ENCODE measurements around the gene UCK1.

UCK1 gene

GRCh38 chr9:131530920-131531832, at the start of gene UCK1:
Gene UCK1 (minus strand): TSS chr9:131531263. CDS start chr9:131531174, 89 bp downstream.
- DNase-seq (ENCODE audit: low read depth in 2 of 2): peak; percentile 52 to 61

DNA sequence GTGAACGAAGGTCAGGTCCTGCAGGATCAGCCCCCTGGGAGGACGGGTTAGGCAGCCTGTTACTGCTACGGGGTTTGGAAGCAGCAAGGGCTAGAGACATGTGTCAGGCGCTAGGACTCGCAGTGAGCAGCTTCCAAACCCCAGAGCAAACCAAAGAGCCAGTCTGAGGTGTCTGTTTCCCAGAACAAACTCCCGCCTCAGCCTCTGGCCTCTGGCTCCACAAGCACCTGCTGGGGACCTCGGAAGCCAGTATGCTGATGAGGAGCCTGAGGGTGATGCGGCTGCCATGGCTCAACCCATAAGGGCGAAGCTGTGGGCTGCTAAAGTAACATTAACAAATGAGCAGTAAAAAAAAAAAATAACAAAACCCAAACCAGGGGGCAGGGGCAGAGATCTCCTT, 49.3 kb upstream of the UCK1 start:
- no peak for DNase-seq (ENCODE audit: low read depth in 2 of 2)

DNA sequence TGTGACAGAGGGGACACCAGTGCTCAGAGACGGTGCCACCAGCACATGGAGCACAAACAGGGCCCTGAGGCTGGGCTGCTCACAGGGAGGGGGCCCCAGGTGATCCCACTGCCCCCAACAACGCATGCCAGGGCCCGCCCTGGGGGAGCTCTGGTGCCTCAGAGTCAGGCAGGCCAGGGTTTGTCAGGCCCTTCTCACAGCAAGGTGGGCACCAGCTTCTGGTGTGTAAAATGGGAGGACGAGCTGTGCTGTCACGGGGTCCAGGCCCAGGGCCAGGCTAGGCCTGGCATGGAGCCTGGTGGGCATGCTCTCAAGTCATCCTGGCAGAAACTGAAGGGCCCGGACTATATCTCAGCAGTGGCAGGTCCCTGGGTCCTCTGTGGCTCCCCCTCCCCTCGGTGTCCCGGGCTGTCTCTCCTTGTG, 48.7 kb upstream of the UCK1 start:
- no peak for DNase-seq (ENCODE audit: low read depth in 2 of 2)

GRCh38 chr9:131578731-131579504, 47.9 kb upstream of the UCK1 start:
- DNase-seq (ENCODE audit: low read depth in 2 of 2): peak; percentile 17 to 20

DNA sequence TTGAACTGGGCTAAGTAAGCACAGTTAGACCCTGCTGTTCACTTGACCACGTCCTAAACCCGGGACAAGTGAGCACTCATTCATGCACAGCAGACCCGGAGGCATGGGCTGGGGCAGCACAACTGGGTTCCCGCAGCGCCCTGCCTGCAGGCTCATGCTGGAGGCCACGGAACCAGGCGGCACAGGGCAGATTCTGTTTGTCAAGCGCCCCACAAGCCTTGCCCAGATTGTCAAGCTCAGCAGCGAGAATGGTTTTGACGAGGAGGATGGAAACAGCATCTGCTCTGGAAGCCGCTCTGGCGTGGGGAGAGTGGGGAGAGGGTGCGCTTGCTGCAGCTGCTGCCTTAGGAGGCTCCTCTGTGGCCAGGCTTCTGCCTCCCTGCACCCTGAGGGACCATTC, 47.0 kb upstream of the UCK1 start:
- no peak for DNase-seq (ENCODE audit: low read depth in 2 of 2)

GRCh38 chr9:131577005-131578000, 46.2 kb upstream of the UCK1 start:
- DNase-seq (ENCODE audit: low read depth in 2 of 2): no peak

DNA sequence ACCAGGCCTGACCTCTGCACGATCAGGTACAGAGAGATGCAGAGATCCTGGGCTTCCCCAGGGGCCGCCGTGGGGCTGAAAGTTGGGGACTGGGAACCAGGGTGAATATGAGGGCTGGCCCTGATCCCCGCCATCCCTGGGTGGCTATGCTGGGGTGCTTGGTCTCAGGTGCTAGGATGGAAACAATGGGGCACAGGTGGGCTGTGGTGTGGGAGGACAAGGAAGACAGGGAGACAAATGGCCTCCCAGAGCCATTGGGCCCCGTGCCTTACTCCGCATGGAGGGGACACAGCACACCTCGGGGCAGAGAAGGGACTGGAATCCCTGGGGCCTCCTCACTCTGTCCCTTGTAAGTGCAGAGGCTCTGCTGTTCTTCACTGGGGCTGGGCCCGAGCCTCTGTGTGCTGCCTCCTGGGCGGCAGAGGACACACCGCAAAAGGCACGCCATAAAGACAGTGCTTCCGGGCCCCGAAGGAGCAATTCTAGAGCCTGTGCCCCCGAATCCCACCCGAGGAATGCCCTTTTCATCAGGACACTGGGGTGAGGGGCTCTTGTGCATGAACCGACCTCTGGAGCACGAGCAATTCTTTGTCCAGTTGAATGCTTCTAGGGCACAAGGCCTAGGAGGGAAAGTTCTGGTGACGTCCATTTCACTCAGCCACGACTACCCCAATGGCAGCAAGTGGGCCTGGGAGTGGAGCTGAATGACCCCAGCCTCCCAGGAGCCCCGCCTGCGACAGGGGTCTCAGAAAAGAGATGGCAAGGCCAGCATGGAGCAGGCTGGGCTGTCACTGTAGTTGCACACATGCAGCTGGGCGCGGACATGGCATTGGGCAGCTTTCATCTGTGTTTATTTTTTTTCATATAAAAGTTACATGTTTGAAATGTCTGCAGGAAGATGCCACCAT, 45.1 kb upstream of the UCK1 start:
- DNase-seq (ENCODE audit: low read depth in 2 of 2): no peak

GRCh38 chr9:131574730-131575640, 43.9 kb upstream of the UCK1 start:
- no peak for DNase-seq (ENCODE audit: low read depth in 2 of 2)

GRCh38 chr9:131567910-131568309, 36.8 kb upstream of the UCK1 start:
- DNase-seq (ENCODE audit: low read depth in 2 of 2): no peak

GRCh38 chr9:131566158-131566557, 35.1 kb upstream of the UCK1 start:
- DNase-seq (ENCODE audit: low read depth in 2 of 2): no peak

GRCh38 chr9:131565369-131565768, 34.3 kb upstream of the UCK1 start:
- DNase-seq (ENCODE audit: low read depth in 2 of 2): no peak

GRCh38 chr9:131562032-131562959, 31.2 kb upstream of the UCK1 start:
- DNase-seq (ENCODE audit: low read depth in 2 of 2): no peak

- no peak for DNase-seq (ENCODE audit: low read depth in 2 of 2)
Observed at GRCh38 chr9:131559421-131560000, 28.4 kb upstream of the UCK1 start.

DNA sequence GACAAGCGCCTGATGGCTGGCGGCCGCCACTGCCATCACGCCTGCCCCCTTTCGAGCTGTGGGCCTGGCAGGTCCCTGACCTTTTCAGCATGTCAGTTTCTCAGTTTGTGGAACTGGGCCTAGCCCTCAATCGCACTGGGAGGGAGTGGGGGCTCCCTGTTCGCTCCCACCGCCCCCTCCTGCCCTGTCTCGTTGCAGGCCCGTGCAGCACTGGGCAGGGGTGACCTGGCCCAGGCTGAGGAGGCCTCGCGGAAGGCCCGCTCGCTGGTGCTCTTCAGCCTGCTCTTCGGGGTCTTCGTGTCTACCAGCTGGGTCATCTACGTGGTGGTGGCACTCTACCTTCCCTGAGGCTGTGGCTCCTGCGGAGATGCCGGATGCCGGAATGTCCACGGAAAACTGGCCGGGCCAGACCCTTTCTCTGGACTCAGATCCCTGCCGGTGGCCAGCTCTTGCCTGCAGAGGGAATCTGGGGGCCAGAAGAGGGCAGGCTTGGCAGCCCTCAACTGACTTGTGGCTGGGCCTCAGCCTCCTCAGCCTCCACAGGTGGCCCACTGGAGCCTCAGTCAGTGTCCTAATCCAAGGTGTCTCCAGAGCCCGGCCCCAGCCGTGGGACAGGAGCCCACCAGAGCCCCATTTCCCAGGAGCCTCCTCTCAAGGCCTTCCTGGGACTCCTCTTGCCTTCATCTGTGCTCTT, 26.9 kb upstream of the UCK1 start:
- DNase-seq (ENCODE audit: low read depth in 2 of 2): no peak

DNA sequence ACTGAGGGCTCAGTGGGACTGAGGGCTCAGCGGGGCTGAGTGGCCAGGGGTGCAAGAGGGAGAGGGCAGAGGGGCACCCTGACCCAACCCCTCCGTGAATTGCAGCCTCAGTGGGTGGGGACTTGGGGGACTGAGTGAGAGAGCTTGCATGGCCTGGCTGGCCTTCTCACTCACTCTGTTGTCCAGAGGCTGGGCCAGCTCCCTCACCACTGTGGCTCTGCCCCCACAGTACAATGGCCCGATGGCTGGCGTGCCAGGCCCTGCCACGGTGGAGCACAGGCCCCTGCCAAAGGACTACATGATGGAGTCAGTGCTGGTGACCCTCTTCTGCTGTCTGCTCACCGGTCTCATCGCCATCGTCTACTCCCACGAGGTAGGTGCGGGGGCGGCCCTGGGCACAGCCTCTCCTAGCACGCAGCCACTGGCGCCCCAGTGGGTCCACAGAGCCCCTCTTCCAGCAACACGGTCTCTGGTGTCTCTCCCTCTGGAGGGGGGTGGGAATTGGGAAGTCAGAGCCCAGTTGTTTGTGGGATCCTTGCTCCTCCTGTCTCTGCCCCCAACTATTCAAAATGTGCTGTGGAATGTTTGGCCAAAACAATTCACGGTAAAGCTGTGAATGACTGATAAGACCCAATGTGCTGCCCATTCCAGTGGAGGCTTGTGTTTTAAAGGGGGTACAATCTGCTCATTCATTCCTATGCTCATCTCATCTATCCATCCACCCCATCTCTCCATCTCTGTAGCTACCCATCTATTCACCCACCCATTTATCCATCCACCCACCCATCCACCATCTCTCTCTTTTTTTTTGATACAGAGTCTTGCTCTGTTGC, 25.0 kb upstream of the UCK1 start:
- no peak for DNase-seq (ENCODE audit: low read depth in 2 of 2)

- no peak for DNase-seq (ENCODE audit: low read depth in 2 of 2)
Observed at GRCh38 chr9:131554843-131555351, 23.8 kb upstream of the UCK1 start.

Data from stimulated activated CD4-positive, alpha-beta T cell treated with anti-CD3 and anti-CD28 coated beads, Interleukin-12 subunit alpha, Interleukin-12 subunit beta, amount 100 ng/mL, for 24 hours (primary cell).